Measurements from ENCODE around the gene SOX6.

- TF ChIP-seq CTCF (IDR thresholded peaks at IDR 0.05; ENCODE audit: low read length): no peak
- no peak for TF ChIP-seq EZH2 (IDR thresholded peaks at IDR 0.05; ENCODE audit: borderline replicate concordance, low read length)
These were observed 303.6 kb downstream of the SOX6 start for GRCh38 chr11:16052750-16053149.
